Liver (tissue), 9 donors: Measurements from ENCODE around the gene PCNT. TPM values are rescaled to one million over a fixed set of nuclear protein-coding genes. Genes with fewer than 3 reads are reported as not detected.

Source experiments
- DNase-seq: peaks from one replicate; pipeline ENCODE4 v3.0.0-alpha.2; 2017; ENCODE audit warnings: low spot score
- H3K27ac ChIP-seq, 2 donors: one replicate each; pipeline ENCODE4 v1.7.0; 2013; ENCODE audit warnings: inconsistent platforms in 2 of 2, low read length in 2 of 2, control low read depth in 1 of 2, low read depth in 1 of 2, mild to moderate bottlenecking in 1 of 2
- H3K27me3 ChIP-seq, 4 donors: one replicate each; pipeline versions ENCODE4 v1.6.1 to v1.7.0; 2013; ENCODE audit warnings: low read length in 3 of 4, inconsistent platforms in 1 of 4, mild to moderate bottlenecking in 1 of 4, moderate library complexity in 1 of 4; ENCODE audit not compliant: control insufficient read depth in 4 of 4, insufficient read depth in 4 of 4
- H3K36me3 ChIP-seq, 4 donors: one replicate each; pipeline versions ENCODE4 v1.6.1 to v1.7.0; 2013; ENCODE audit warnings: low read length in 3 of 4, mild to moderate bottlenecking in 3 of 4, low read depth in 1 of 4, moderate library complexity in 1 of 4; ENCODE audit not compliant: control insufficient read depth in 4 of 4, insufficient read depth in 3 of 4
- H3K4me1 ChIP-seq, 4 donors: one replicate each; pipeline versions ENCODE4 v1.6.1 to v1.7.0; 2013; ENCODE audit warnings: low read length in 3 of 4, mild to moderate bottlenecking in 3 of 4, moderate library complexity in 1 of 4; ENCODE audit not compliant: control insufficient read depth in 4 of 4, insufficient read depth in 4 of 4
- H3K4me3 ChIP-seq, 3 donors: one replicate each; pipeline versions ENCODE4 v1.6.1 to v1.7.0; 2013; ENCODE audit warnings: low read length in 3 of 3, control low read depth in 1 of 3, low read depth in 1 of 3, mild to moderate bottlenecking in 1 of 3
- H3K9ac ChIP-seq, 2 donors: one replicate each; pipeline ENCODE4 v1.7.0; 2013; ENCODE audit warnings: low read length in 2 of 2, mild to moderate bottlenecking in 2 of 2, moderate library complexity in 2 of 2, control low read depth in 1 of 2, low read depth in 1 of 2
- H3K9me3 ChIP-seq, 4 donors: one replicate each; pipeline versions ENCODE4 v1.6.1 to v1.7.0; 2013; ENCODE audit warnings: low read length in 3 of 4; ENCODE audit not compliant: control insufficient read depth in 4 of 4
- EGR1 ChIP-seq, 2 donors: IDR thresholded peaks; 2 replicates each; pipeline ENCODE4 v1.6.1; 2016 to 2018; ENCODE audit warnings: antibody characterized with exemption in 2 of 2, low read depth in 2 of 2
- GABPA ChIP-seq, 2 donors: IDR thresholded peaks in 1 of 2; conservative IDR thresholded peaks in 1 of 2; 2 replicates each; pipeline ENCODE4 v1.6.1; 2016; ENCODE audit warnings: antibody characterized with exemption in 2 of 2, mild to moderate bottlenecking in 1 of 2, moderate library complexity in 1 of 2
- HNF4A ChIP-seq, 2 donors: conservative IDR thresholded peaks; 2 replicates each; pipeline ENCODE4 v1.6.1; 2016; ENCODE audit warnings: antibody characterized with exemption in 2 of 2, mild to moderate bottlenecking in 2 of 2
- HNF4G ChIP-seq: IDR thresholded peaks from 2 replicates; pipeline ENCODE4 v1.6.1; 2016; ENCODE audit warnings: antibody characterized with exemption
- JUND ChIP-seq, 2 donors: IDR thresholded peaks; 2 replicates each; pipeline ENCODE4 v1.6.1; 2016; ENCODE audit warnings: antibody characterized with exemption in 2 of 2
- NR2F2 ChIP-seq: IDR thresholded peaks from 2 replicates; pipeline ENCODE4 v1.6.1; 2016; ENCODE audit warnings: antibody characterized with exemption
- RAD21 ChIP-seq, 2 donors: IDR thresholded peaks; 2 replicates each; pipeline ENCODE4 v1.6.1; 2016; ENCODE audit warnings: antibody characterized with exemption in 2 of 2, mild to moderate bottlenecking in 2 of 2
- RXRA ChIP-seq, 2 donors: IDR thresholded peaks; 2 replicates each; pipeline ENCODE4 v1.6.1; 2017 to 2018; ENCODE audit warnings: antibody characterized with exemption in 2 of 2, mild to moderate bottlenecking in 1 of 2
- SP1 ChIP-seq: IDR thresholded peaks from 2 replicates; pipeline ENCODE4 v1.6.1; 2018; ENCODE audit warnings: antibody characterized with exemption, mild to moderate bottlenecking
- TAF1 ChIP-seq: conservative IDR thresholded peaks from 2 replicates; pipeline ENCODE4 v1.6.1; 2016; ENCODE audit warnings: antibody characterized with exemption, mild to moderate bottlenecking
- YY1 ChIP-seq: IDR thresholded peaks from 2 replicates; pipeline ENCODE4 v1.6.1; 2016; ENCODE audit warnings: antibody characterized with exemption, mild to moderate bottlenecking
- WGBS: extraction: QIAGEN DNeasy Blood & Tissue Kit; methylation state at CpG from one replicate; pipeline ENCODE4 v1.1.7; 2013; 5-methylcytosine and 5-hydroxymethylcytosine counted together
- polyA plus RNA-seq, 2 donors: library from polyadenylated mRNA; stranded (reverse) in 1 of 2; unstranded in 1 of 2; fragments of 200-250 nt in 1 of 2; fragments of >200 nt in 1 of 2; fragmentation: Nextera tagmentation in 1 of 2; extraction: Ambion mirVana in 1 of 2; gene quantifications; one replicate each; pipeline versions ENCODE4 v1.2.1 to v1.2.3, GENCODE V29; 2013 to 2015
- total RNA-seq, 2 donors: library from RNA; depleted of rRNA; stranded (reverse); fragments of >200 nt; gene quantifications; one replicate each; pipeline ENCODE4 v1.2.3, GENCODE V29; 2014
- TF ChIP-seq, protein P1 (sequence below): IDR thresholded peaks from 2 replicates; pipeline ENCODE4 v1.6.1; 2016; ENCODE audit warnings: antibody characterized with exemption
- TF ChIP-seq, protein P2 (sequence below): IDR thresholded peaks from 2 replicates; pipeline ENCODE4 v1.6.1; 2016; ENCODE audit warnings: antibody characterized with exemption
- TF ChIP-seq, protein P3 (sequence below): IDR thresholded peaks from 2 replicates; pipeline ENCODE4 v1.6.1; 2016; ENCODE audit warnings: antibody characterized with exemption
- TF ChIP-seq, protein P4 (sequence below): fragments of 150-350 bp; IDR thresholded peaks from 2 replicates; pipeline ENCODE4 v1.5.1; 2017; ENCODE audit warnings: improper control_type of control experiment, low read depth, low read length; ENCODE audit not compliant: missing input control
- TF ChIP-seq, protein P5 (sequence below): IDR thresholded peaks from 2 replicates; pipeline ENCODE4 v1.6.1; 2016; ENCODE audit warnings: antibody characterized with exemption, mild to moderate bottlenecking
- donor health status: healthy.
- donor health status: healthy.
- donor health status: healthy.
- donor health status: healthy.
- donor health status: healthy.

The PCNT gene
- total and polyA plus RNA-seq, 4 donors: 6.7 to 36.8 (median 15.2) TPM

DNA sequence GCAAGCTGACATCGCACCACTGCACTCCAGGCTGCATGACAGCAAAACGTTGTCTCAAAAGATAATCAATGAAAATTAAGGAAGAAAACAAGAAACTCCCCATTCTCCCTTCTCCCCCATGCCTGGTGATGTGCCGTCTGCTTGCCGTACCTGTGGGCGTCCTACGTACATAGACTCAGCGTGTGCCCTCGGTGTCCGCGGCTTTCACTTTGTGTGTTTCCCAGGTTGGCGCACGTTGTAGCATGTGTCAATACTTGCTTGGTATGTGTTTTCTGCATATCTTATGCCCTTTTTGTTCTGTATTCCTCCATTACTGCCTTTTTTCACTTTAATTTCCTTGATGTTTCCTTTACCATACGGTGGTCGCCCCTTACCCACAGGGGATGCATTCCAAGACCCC lies 53.8 kb downstream of the PCNT start:
- Histone ChIP-seq H3K4me1 (no peaks in the 10 kb centered on the region), H3K9ac (no peak overlapping the region), H3K9me3 (no peaks in the 10 kb centered on the region), H3K27me3 (no peaks in the 10 kb centered on the region), H3K36me3 (peaks cover 0 to 11% (median 2%) of the 10 kb centered on the region in 4 donors), H3K27ac (no peak overlapping the region), H3K4me3 (no peak overlapping the region)
- no peak for DNase-seq
- TF ChIP-seq HNF4G: no peak
- TF ChIP-seq, protein P1, sequence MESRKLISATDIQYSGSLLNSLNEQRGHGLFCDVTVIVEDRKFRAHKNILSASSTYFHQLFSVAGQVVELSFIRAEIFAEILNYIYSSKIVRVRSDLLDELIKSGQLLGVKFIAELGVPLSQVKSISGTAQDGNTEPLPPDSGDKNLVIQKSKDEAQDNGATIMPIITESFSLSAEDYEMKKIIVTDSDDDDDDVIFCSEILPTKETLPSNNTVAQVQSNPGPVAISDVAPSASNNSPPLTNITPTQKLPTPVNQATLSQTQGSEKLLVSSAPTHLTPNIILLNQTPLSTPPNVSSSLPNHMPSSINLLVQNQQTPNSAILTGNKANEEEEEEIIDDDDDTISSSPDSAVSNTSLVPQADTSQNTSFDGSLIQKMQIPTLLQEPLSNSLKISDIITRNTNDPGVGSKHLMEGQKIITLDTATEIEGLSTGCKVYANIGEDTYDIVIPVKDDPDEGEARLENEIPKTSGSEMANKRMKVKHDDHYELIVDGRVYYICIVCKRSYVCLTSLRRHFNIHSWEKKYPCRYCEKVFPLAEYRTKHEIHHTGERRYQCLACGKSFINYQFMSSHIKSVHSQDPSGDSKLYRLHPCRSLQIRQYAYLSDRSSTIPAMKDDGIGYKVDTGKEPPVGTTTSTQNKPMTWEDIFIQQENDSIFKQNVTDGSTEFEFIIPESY: no peak
- TF ChIP-seq YY1: no peak
- TF ChIP-seq, protein P2, sequence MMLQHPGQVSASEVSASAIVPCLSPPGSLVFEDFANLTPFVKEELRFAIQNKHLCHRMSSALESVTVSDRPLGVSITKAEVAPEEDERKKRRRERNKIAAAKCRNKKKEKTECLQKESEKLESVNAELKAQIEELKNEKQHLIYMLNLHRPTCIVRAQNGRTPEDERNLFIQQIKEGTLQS: no peak
- no peak for TF ChIP-seq NR2F2
- TF ChIP-seq GABPA (IDR thresholded peaks at IDR 0.05 in 1 of 2, conservative IDR thresholded peaks at IDR 0.05 in 1 of 2): no peak
- TF ChIP-seq SP1: no peak
- TF ChIP-seq TAF1: no peak
- TF ChIP-seq, protein P3, sequence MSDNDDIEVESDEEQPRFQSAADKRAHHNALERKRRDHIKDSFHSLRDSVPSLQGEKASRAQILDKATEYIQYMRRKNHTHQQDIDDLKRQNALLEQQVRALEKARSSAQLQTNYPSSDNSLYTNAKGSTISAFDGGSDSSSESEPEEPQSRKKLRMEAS: no peak
- no peak for TF ChIP-seq RAD21 (IDR thresholded peaks at IDR 0.05)
- no peak for TF ChIP-seq JUND (IDR thresholded peaks at IDR 0.05)
- TF ChIP-seq, protein P4, sequence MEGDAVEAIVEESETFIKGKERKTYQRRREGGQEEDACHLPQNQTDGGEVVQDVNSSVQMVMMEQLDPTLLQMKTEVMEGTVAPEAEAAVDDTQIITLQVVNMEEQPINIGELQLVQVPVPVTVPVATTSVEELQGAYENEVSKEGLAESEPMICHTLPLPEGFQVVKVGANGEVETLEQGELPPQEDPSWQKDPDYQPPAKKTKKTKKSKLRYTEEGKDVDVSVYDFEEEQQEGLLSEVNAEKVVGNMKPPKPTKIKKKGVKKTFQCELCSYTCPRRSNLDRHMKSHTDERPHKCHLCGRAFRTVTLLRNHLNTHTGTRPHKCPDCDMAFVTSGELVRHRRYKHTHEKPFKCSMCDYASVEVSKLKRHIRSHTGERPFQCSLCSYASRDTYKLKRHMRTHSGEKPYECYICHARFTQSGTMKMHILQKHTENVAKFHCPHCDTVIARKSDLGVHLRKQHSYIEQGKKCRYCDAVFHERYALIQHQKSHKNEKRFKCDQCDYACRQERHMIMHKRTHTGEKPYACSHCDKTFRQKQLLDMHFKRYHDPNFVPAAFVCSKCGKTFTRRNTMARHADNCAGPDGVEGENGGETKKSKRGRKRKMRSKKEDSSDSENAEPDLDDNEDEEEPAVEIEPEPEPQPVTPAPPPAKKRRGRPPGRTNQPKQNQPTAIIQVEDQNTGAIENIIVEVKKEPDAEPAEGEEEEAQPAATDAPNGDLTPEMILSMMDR: no peak
- TF ChIP-seq EGR1 (IDR thresholded peaks at IDR 0.05; ENCODE audit: low read depth in 2 of 2): no peak
- TF ChIP-seq RXRA (IDR thresholded peaks at IDR 0.05): no peak
- no peak for TF ChIP-seq HNF4A (conservative IDR thresholded peaks at IDR 0.05)
- 97% methylated on average over 14 of the region's 14 CpGs for WGBS

DNA sequence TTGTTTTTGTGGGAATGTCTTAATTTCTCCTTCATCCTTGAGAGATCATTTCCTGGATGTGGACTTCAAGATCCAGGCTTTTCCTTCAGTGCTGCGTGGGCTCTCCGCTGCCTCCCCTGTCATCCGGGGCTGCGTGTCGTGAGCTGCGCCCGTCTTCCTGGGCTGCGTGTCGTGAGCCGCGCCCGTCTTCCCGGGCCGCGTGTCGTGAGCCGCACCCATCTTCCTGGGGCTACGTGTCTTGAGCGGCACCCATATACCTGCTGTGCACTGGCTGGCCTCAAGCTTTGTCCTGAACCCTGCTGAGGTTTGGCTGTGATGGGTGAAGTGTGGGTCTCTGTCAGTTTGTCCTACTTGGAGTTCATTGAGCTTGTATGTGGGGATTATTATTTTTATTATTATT lies 55.1 kb downstream of the PCNT start:
- 97% methylated on average over 19 of the region's 19 CpGs for WGBS
- Histone ChIP-seq H3K9me3 (no peaks in the 10 kb centered on the region), H3K9ac (no peak overlapping the region), H3K27me3 (no peaks in the 10 kb centered on the region), H3K27ac (no peak overlapping the region), H3K4me1 (no peaks in the 10 kb centered on the region), H3K36me3 (peaks cover 0 to 13% (median 2%) of the 10 kb centered on the region in 4 donors), H3K4me3 (no peak overlapping the region)
- TF ChIP-seq RAD21 (IDR thresholded peaks at IDR 0.05) (no peak), TAF1 (no peak), HNF4G (no peak), SP1 (no peak), NR2F2 (no peak), JUND (IDR thresholded peaks at IDR 0.05) (no peak), EGR1 (IDR thresholded peaks at IDR 0.05; ENCODE audit: low read depth in 2 of 2) (no peak), RXRA (IDR thresholded peaks at IDR 0.05) (no peak)
- TF ChIP-seq, protein P4: no peak
- TF ChIP-seq, protein P2: no peak
- TF ChIP-seq, protein P3: no peak
- TF ChIP-seq, protein P5, sequence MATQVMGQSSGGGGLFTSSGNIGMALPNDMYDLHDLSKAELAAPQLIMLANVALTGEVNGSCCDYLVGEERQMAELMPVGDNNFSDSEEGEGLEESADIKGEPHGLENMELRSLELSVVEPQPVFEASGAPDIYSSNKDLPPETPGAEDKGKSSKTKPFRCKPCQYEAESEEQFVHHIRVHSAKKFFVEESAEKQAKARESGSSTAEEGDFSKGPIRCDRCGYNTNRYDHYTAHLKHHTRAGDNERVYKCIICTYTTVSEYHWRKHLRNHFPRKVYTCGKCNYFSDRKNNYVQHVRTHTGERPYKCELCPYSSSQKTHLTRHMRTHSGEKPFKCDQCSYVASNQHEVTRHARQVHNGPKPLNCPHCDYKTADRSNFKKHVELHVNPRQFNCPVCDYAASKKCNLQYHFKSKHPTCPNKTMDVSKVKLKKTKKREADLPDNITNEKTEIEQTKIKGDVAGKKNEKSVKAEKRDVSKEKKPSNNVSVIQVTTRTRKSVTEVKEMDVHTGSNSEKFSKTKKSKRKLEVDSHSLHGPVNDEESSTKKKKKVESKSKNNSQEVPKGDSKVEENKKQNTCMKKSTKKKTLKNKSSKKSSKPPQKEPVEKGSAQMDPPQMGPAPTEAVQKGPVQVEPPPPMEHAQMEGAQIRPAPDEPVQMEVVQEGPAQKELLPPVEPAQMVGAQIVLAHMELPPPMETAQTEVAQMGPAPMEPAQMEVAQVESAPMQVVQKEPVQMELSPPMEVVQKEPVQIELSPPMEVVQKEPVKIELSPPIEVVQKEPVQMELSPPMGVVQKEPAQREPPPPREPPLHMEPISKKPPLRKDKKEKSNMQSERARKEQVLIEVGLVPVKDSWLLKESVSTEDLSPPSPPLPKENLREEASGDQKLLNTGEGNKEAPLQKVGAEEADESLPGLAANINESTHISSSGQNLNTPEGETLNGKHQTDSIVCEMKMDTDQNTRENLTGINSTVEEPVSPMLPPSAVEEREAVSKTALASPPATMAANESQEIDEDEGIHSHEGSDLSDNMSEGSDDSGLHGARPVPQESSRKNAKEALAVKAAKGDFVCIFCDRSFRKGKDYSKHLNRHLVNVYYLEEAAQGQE: no peak
- TF ChIP-seq, protein P1: no peak
- DNase-seq: no peak
